IMR-90 (cell line): Measurements from ENCODE around the gene ZSWIM5. TPM values are rescaled to one million over a fixed set of nuclear protein-coding genes. Genes with fewer than 3 reads are reported as not detected.

ENCODE experiments used
- ATAC-seq: fragments of 200-7000 bp; cut with Tn5 transposase; 2 replicates; pipeline ENCODE4 v1.9.1; 2020; ENCODE audit warnings: low read depth, mild to moderate bottlenecking, moderate library complexity
- BruUV-seq: library from RNA; stranded (reverse); fragments of 400-500 nt; replicated peaks from 2 replicates; lab custom pipeline; 2021; lab: Mats Ljungman, UMichigan
- CTCF ChIA-PET: fragments of 300-600 bp; formaldehyde crosslinking; extraction: SDS; loops from one replicate; lab custom pipeline; 2021; ENCODE audit warnings: antibody characterized with exemption; lab: Yijun Ruan, JAX
- POLR2A ChIA-PET: fragments of 300-600 bp; sonication (Branson Sonifier 250); formaldehyde crosslinking; loops from one replicate; lab custom pipeline; 2022; ENCODE audit warnings: antibody characterized with exemption; ENCODE audit not compliant: unreplicated experiment; lab: Charles Lee
- DNase-seq: peaks from one replicate; pipeline ENCODE4 v3.0.0; 2013
- H2AFZ ChIP-seq: replicated peaks from 2 replicates; pipeline ENCODE3; 2013; ENCODE audit warnings: low read length, mild to moderate bottlenecking; ENCODE audit not compliant: poor library complexity
- H2AK5ac ChIP-seq: 2 replicates; pipeline ENCODE4 v1.6.1; 2013; ENCODE audit warnings: low read depth, low read length, inconsistent platforms
- H2AK9ac ChIP-seq: replicated peaks from 2 replicates; pipeline ENCODE3; 2013; ENCODE audit warnings: mild to moderate bottlenecking, low read depth, low read length, moderate library complexity; ENCODE audit not compliant: poor library complexity
- H2BK120ac ChIP-seq: 2 replicates; pipeline ENCODE4 v1.6.1; 2013; ENCODE audit warnings: low read depth, low read length, inconsistent platforms
- H2BK15ac ChIP-seq: 3 replicates; pipeline ENCODE4 v1.6.1; 2013; ENCODE audit warnings: low read depth, low read length, inconsistent platforms
- H2BK20ac ChIP-seq: 2 replicates; pipeline ENCODE4 v1.6.1; 2013; ENCODE audit warnings: low read depth, mild to moderate bottlenecking, inconsistent platforms, low read length, moderate library complexity
- H2BK5ac ChIP-seq: 2 replicates; pipeline ENCODE4 v1.6.1; 2013; ENCODE audit warnings: mild to moderate bottlenecking, low read depth, low read length, inconsistent platforms; ENCODE audit not compliant: poor library complexity, severe bottlenecking
- H3K14ac ChIP-seq: replicated peaks from 2 replicates; pipeline ENCODE4 v1.6.1; 2013; ENCODE audit warnings: low read depth, low read length, inconsistent platforms
- H3K18ac ChIP-seq: 2 replicates; pipeline ENCODE4 v1.6.1; 2013; ENCODE audit warnings: low read depth, low read length, control low read depth
- H3K23ac ChIP-seq: 2 replicates; pipeline ENCODE4 v1.6.1; 2013; ENCODE audit warnings: low read depth, low read length, inconsistent platforms
- H3K27ac ChIP-seq: 2 replicates; pipeline ENCODE4 v1.5.1; 2013; ENCODE audit warnings: mild to moderate bottlenecking, control low read depth, low read length; ENCODE audit not compliant: insufficient read depth
- H3K27me3 ChIP-seq: 2 replicates; pipeline ENCODE4 v1.6.1; 2013; ENCODE audit warnings: low read length; ENCODE audit not compliant: control insufficient read depth, insufficient read depth
- H3K36me3 ChIP-seq: 2 replicates; pipeline ENCODE4 v1.6.1; 2013; ENCODE audit warnings: low read length, mixed read lengths; ENCODE audit not compliant: control insufficient read depth, insufficient read depth
- H3K4ac ChIP-seq: 2 replicates; pipeline ENCODE4 v1.6.1; 2013; ENCODE audit warnings: low read depth, low read length, inconsistent platforms
- H3K4me1 ChIP-seq: 2 replicates; pipeline ENCODE4 v1.6.1; 2013; ENCODE audit warnings: low read length, mixed read lengths; ENCODE audit not compliant: control insufficient read depth, insufficient read depth
- H3K4me2 ChIP-seq: 2 replicates; pipeline ENCODE4 v1.6.1; 2013; ENCODE audit warnings: low read depth, mild to moderate bottlenecking, control low read depth, low read length, moderate library complexity
- H3K4me3 ChIP-seq: 2 replicates; pipeline ENCODE4 v1.5.1; 2013; ENCODE audit warnings: low read depth, mild to moderate bottlenecking, control low read depth, low read length, moderate library complexity; ENCODE audit not compliant: insufficient read depth
- H3K56ac ChIP-seq: 2 replicates; pipeline ENCODE4 v1.6.1; 2013; ENCODE audit warnings: low read length, inconsistent platforms; ENCODE audit not compliant: insufficient read depth; ENCODE audit errors: extremely low read depth
- H3K79me1 ChIP-seq, 2 experiments: 2 replicates each; pipeline ENCODE4 v1.6.1; 2013; ENCODE audit warnings: low read length in 2 of 2, inconsistent platforms in 1 of 2, low read depth in 1 of 2
- H3K9ac ChIP-seq: 2 replicates; pipeline ENCODE4 v1.6.1; 2013; ENCODE audit warnings: low read depth, low read length, control low read depth
- H3K9me1 ChIP-seq: 2 replicates; pipeline ENCODE4 v1.6.1; 2013; ENCODE audit warnings: low read length, inconsistent platforms; ENCODE audit not compliant: insufficient read depth
- H3K9me3 ChIP-seq: 2 replicates; pipeline ENCODE4 v1.6.1; 2013; ENCODE audit warnings: low read length; ENCODE audit not compliant: control insufficient read depth, insufficient read depth
- H4K20me1 ChIP-seq: 2 replicates; pipeline ENCODE4 v1.6.1; 2013; ENCODE audit warnings: low read length, inconsistent platforms; ENCODE audit not compliant: insufficient read depth
- H4K5ac ChIP-seq: 2 replicates; pipeline ENCODE4 v1.6.1; 2013; ENCODE audit warnings: mild to moderate bottlenecking, low read depth, low read length, control low read depth
- H4K8ac ChIP-seq, 2 experiments: 2 replicates each; pipeline ENCODE4 v1.6.1; 2013; ENCODE audit warnings: low read depth in 2 of 2, low read length in 2 of 2, control low read depth in 1 of 2, inconsistent platforms in 1 of 2
- H4K91ac ChIP-seq: 2 replicates; pipeline ENCODE4 v1.6.1; 2013; ENCODE audit warnings: low read depth, low read length, inconsistent platforms; ENCODE audit not compliant: insufficient read depth
- CEBPB ChIP-seq: IDR thresholded peaks from 2 replicates; pipeline ENCODE4 v1.6.1; 2012; ENCODE audit warnings: low read depth, low read length, improper control_type of control experiment
- CHD1 ChIP-seq: IDR thresholded peaks from 2 replicates; pipeline ENCODE4 v1.6.1; 2012; ENCODE audit warnings: low read depth, low read length, improper control_type of control experiment
- CTCF ChIP-seq: conservative IDR thresholded peaks from 2 replicates; pipeline ENCODE4 v1.5.1; 2012; ENCODE audit warnings: mild to moderate bottlenecking, low read depth, low read length, improper control_type of control experiment
- MXI1 ChIP-seq: IDR thresholded peaks from 2 replicates; pipeline ENCODE4 v1.6.1; 2012; ENCODE audit warnings: low read depth, mild to moderate bottlenecking, low read length, moderate library complexity, borderline replicate concordance
- RAD21 ChIP-seq: IDR thresholded peaks from 2 replicates; pipeline ENCODE4 v1.6.1; 2012; ENCODE audit warnings: low read length, improper control_type of control experiment
- WGBS, 2 experiments: methylation state at CpG; one replicate each; pipeline versions ENCODE4 v1.1.5 to v1.1.7; 2013; ENCODE audit warnings: missing lambda C conversion rate in 2 of 2; ENCODE audit not compliant: insufficient read length in 1 of 2; ENCODE audit errors: extremely low coverage in 2 of 2; 5-methylcytosine and 5-hydroxymethylcytosine counted together
- dilution Hi-C: fragments of 300-500 bp; cut with HindIII; formaldehyde crosslinking; loops from one replicate; pipeline ENCODE4 v1.14.3; 2018; ENCODE audit warnings: low sequenced_read_pairs; ENCODE audit not compliant: unreplicated experiment
- in situ Hi-C: fragments of 300-500 bp; cut with MboI; formaldehyde crosslinking; loops from 3 replicates; pipeline ENCODE4 v1.14.3; 2019; ENCODE audit warnings: low sequenced_read_pairs, inconsistent platforms, mixed read lengths
- intact Hi-C: fragments of 100-400 bp; cut with micrococcal nuclease; formaldehyde crosslinking; loops from 2 replicates; pipeline ENCODE4 v1.10.0; 2022
- polyA plus RNA-seq, 3 experiments: library from polyadenylated mRNA; depleted of rRNA; stranded (reverse); fragments of >200 nt; gene quantifications; 2 replicates each; pipeline ENCODE4 v1.2.3, GENCODE V29; 2012; ENCODE audit warnings: low replicate concordance in 1 of 3
- total RNA-seq: library from RNA; depleted of rRNA; stranded (reverse); fragments of >200 nt; gene quantifications from 2 replicates; pipeline ENCODE4 v1.2.3, GENCODE V29; 2012

The ZSWIM5 gene
- total and polyA plus RNA-seq, 2 of the 4 experiments (the other 2 are of a cell fraction): under 0.01 to 0.03 TPM

DNA sequence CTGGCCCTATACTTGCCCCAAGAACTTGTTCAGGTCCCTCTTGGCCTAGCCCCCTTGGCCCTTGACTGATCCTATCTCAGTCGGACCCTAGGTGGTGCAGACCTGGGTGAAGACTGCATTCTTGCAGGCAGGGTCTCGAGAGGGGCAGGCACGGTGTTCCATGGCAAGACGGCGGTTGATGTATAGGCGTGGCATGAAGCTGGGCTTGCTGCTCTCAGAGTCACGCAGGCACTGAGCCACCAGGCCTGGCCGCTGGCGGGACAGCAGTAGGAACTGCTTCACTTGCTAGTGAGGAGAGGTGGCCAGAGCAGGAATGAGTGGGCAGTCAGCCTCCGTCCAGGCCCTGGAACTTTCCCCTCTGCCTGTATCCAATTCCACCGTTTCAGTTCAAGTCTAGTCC is 199.1 kb downstream of the ZSWIM5 start:
- no peak for TF ChIP-seq RAD21
- TF ChIP-seq CTCF: no peak
- TF ChIP-seq CEBPB: no peak
- TF ChIP-seq MXI1: no peak
- TF ChIP-seq CHD1: no peak
- Histone ChIP-seq H2BK15ac (no peak overlapping the region), H4K20me1 (peaks cover 6% of the 10 kb centered on the region; the same call in 1 of the 2 replicates), H2AFZ (no peak overlapping the region), H2AK5ac (no peak overlapping the region), H3K14ac (no peak overlapping the region), H3K9me3 (no peaks in the 10 kb centered on the region), H2BK20ac (no peak overlapping the region), H3K9me1 (peaks cover 16% of the 10 kb centered on the region), H3K27ac (no peak overlapping the region), H2BK5ac (no peak overlapping the region), H3K4me1 (peaks cover 7% of the 10 kb centered on the region), H3K79me1 (peaks cover 15 to 34% of the 10 kb centered on the region in 2 experiments), H3K23ac (no peak overlapping the region), H3K56ac (no peak overlapping the region), H3K18ac (no peak overlapping the region), H4K91ac (no peak overlapping the region), H3K27me3 (no peaks in the 10 kb centered on the region), H2AK9ac (no peak overlapping the region), H4K8ac (no peak overlapping the region), H3K4me2 (no peak overlapping the region), H2BK120ac (no peak overlapping the region), H3K4me3 (no peak overlapping the region), H4K5ac (no peak overlapping the region), H3K9ac (no peak overlapping the region), H3K36me3 (peaks cover 66% of the 10 kb centered on the region), H3K4ac (no peak overlapping the region)
- ChIA-PET CTCF (no interaction called here), POLR2A (no interaction called here)
- dilution Hi-C loops: no loop called here
- in situ Hi-C loops: no loop called here
- WGBS, 2 experiments: 50% methylated on average over 1 of the region's 11 CpGs; no CpG with 5 or more reads in 1 of the 2 experiments
- no TSS peak for BruUV-seq
- no peak for ATAC-seq
- intact Hi-C loops: no loop called here
- no peak for DNase-seq
